HG03558 (cell line): Measurements from ENCODE around the gene ANKS1B.
"Not testable (repeated sequence)": the region's sequence is repeated elsewhere in the genome, so short reads cannot be mapped to it uniquely, and the experiment has no call there.

Source experiments
- ATAC-seq: cut with Tn5 transposase; IDR thresholded peaks from one replicate; pipeline ENCODE4 v1.9.1; 2021; ENCODE audit warnings: moderate number of reproducible peaks; ENCODE audit not compliant: unreplicated experiment; ENCODE audit errors: extremely low read depth

The ANKS1B gene

DNA sequence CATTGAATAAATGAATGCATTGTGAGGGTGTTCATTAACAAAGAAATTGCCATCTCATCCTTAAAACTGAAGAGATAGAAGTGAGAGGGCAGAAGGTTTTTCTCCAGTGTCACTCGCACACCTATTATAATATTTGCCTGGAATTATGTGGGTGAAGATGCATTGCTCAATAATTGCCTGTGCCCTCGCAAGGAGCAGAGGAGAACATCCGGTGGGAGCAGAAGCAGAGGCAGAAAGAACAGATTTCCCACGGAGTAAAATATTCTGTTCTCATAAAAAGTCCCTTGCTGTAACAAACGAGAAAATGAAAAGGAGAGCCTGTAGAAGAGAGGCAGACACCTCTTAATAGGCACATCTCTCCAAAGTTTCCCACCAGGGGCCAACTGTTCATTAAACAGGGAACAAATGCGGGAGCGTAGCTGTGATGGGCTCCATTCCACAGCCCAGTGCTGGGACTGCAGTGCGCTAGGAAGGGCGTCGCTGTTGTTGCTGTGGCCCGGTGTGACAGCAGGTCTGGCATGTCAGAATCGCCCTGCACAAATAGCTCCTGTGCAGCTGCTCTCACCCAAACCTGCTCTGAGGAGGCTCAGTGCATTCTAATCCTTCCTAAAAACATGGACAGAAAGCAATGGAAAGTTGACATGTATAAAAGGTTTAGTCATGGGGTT is 979.8 kb downstream of the ANKS1B start:
- ATAC-seq: no peak

DNA sequence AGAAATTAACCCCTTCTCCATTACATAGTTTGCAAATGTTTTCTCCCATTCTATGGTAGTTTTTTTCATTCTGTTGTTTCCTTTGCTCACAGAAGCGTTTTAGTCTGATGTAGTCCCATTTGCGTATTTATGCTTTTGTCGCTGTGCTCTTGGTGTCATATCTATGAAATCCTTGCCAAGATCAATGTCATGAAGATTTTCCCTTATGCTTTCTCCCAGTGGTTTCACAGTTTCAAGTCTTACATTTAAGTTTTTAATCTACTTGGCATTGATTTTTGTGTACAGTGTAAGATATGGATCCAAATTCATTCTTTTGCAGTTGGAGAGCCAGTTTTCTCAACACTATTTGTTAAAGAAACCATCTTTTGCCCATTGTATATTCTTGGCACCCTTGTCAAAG is 982.0 kb downstream of the ANKS1B start:
- no peak for ATAC-seq

- no peak for ATAC-seq
Measured at GRCh38 chr12:99002156-99002555, 982.6 kb downstream of the ANKS1B start.

GRCh38 chr12:98999559-98999958 is 985.2 kb downstream of the ANKS1B start:
- no peak for ATAC-seq

GRCh38 chr12:98998697-98999299 is 985.9 kb downstream of the ANKS1B start:
- no peak for ATAC-seq

- no peak for ATAC-seq
Measured at GRCh38 chr12:98997899-98998298, 986.8 kb downstream of the ANKS1B start.

DNA sequence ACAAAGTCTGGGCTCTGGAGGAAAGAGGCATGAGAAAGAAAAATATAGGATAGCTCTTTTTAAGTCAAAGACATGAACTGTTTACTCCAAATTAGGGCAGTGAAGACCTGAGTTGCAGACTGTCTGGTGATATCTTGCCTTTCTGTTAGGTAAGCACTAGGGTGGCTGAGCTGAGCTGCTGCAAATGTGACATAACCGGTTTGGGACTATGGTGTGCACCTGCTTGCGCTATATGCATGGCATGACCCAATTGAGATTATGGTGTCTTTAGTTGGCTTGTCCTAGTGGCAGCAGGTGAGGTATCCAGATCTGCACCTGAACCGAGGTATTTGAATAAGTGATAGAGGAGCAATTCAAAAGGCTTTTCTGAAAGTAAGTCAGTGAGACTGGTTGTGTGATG is 994.1 kb downstream of the ANKS1B start:
- ATAC-seq: no peak

DNA sequence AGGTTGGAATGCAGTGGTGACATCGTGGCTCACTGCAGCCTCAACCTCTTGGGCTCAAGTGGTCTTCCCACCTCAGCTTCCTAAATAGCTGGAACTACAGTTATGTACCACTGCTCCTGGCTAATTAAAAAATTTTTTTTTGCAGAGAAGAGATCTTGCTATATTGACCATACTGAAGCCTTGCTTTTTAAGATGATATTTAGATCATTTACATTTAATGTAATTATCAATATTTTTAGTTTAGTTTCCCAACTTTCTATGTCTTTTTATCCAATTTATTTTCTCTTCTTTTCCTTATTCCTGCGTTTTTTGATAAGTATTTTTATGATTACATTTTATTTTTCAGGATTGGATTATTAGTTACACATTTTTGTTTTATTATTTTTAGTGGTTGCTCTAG is 999.6 kb downstream of the ANKS1B start:
- no peak for ATAC-seq

GRCh38 chr12:98983647-98984046 is 1001.1 kb downstream of the ANKS1B start:
- ATAC-seq: no peak

- ATAC-seq: no peak
Measured at GRCh38 chr12:98980508-98980907, 1004.2 kb downstream of the ANKS1B start.

- ATAC-seq: no peak
Measured at GRCh38 chr12:98977186-98977585, 1007.5 kb downstream of the ANKS1B start.

GRCh38 chr12:98974767-98975381 is 1009.9 kb downstream of the ANKS1B start:
- no peak for ATAC-seq

- no peak for ATAC-seq
Measured at GRCh38 chr12:98973395-98973794, 1011.3 kb downstream of the ANKS1B start.

DNA sequence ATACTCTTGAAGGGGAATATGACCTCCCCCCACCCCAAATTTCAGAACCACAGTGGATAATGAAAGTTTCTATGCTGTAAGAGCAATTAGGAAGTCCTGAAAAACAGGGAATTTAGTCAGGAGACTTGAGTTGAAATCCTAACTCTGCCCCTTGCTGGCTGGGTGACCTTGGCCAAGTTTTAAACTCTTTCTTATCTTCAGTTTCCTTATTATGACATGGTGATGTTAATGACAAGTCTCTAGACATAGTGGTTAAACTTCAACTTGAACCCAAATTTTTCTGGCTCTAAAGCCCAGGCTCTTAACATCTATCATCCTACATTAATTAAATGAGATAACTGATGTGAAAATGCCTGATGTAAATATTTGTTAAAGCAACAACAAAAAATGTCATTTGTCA is 1013.8 kb downstream of the ANKS1B start:
- no peak for ATAC-seq

GRCh38 chr12:98970210-98970609 is 1014.5 kb downstream of the ANKS1B start:
- ATAC-seq: no peak

DNA sequence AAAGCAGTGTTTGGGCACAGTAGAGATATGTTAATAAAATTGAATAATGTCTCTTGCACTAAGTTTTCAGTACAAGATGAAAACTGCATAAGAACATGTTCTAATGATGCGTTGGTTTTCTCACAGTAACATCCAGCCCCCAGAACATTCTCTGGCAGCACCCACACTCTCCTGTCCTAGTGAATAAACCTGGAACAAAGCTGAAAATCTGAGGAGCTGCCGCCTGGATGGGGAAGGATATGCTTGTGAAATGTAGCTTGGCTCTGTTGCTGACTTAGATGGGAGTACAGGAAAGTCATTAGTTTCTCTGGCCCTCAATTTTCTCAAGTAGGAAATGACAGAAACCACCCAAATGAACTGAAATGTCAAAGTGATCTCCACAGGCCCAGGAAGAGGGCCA is 1015.8 kb downstream of the ANKS1B start:
- ATAC-seq: no peak

- not testable (repeated sequence) for ATAC-seq
Measured at GRCh38 chr12:98957135-98957534, 1027.6 kb downstream of the ANKS1B start.

GRCh38 chr12:98955284-98955683 is 1029.5 kb downstream of the ANKS1B start:
- ATAC-seq: no peak

DNA sequence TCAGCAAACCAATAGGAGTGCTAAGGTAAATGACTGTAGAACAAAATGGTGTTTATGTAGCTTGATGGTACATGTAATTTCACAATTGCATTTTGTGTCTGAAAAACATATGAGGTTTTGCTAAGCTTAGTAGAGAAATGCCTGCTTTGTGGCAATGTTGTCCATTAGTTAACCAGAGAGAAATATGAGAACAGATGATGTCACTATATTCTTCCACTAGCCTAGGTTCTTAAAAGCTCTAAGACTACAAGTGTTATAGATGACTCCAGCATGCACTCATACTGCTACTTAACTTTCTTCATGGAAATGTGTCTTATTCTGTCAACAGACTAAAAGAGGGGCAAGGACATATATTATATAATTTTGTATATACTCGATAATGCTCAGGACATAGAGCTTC is 1030.2 kb downstream of the ANKS1B start:
- ATAC-seq: no peak

GRCh38 chr12:98951406-98951805 is 1033.3 kb downstream of the ANKS1B start:
- no peak for ATAC-seq

- ATAC-seq: no peak
Measured at GRCh38 chr12:98948343-98948949, 1036.3 kb downstream of the ANKS1B start.
